ENCODE results near the gene SCYGR8.

DNA sequence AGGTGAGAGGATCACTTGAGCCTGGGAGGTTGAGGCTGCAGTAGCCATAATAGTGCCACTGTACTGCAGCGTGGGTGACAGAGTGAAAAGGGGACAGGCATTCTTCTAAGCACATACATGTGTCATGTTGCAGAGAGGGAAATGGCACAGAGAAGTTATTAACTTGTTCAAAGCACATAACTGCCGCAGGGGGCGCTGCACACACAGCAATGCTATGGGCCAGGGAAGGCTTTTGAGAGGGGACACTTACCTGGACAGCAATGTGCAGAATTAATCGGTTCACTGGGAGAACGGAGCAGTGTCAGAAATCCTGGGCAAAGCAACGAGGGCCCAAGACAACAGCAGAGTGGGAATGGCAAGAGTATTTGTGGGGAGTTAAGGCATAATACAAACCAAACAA is 2.4 kb downstream of the SCYGR8 start:
- TF ChIP-seq CTCF (IDR thresholded peaks at IDR 0.05) (peak; percentile 76), ZFX (IDR thresholded peaks at IDR 0.05; ENCODE audit: borderline replicate concordance) (no peak)
